CD14-positive monocyte (primary cell): ENCODE results near the gene LGALS3. TPM values are rescaled to one million over a fixed set of nuclear protein-coding genes. Genes with fewer than 3 reads are reported as not detected.

Experiments used
- DNase-seq, 3 donors: peaks; one replicate each; pipeline ENCODE4 v3.0.0-alpha.2; 2011 to 2022
- H2AFZ ChIP-seq: 2 replicates; pipeline ENCODE4 v1.6.0; 2012; ENCODE audit warnings: mild to moderate bottlenecking, low read depth, low read length, inconsistent platforms; ENCODE audit not compliant: insufficient read depth, poor library complexity, severe bottlenecking
- H3K27ac ChIP-seq, 2 donors: 1 replicate in 1 of 2; 2 replicates in 1 of 2; pipeline ENCODE4 v1.5.1; 2012 to 2013; ENCODE audit warnings: low read length in 2 of 2, control low read depth in 1 of 2, inconsistent platforms in 1 of 2, low read depth in 1 of 2, mild to moderate bottlenecking in 1 of 2
- H3K27me3 ChIP-seq, 2 donors: one replicate each; pipeline versions ENCODE4 v1.6.0 to v1.6.1; 2011 to 2013; ENCODE audit warnings: low read length in 2 of 2; ENCODE audit not compliant: control insufficient read depth in 2 of 2, insufficient read depth in 2 of 2
- H3K36me3 ChIP-seq, 2 donors: replicated peaks in 1 of 2; 1 replicate in 1 of 2; 2 replicates in 1 of 2; pipeline versions ENCODE4 v1.5.1 to v1.6.1; 2012 to 2013; ENCODE audit warnings: low read length in 2 of 2, control low read depth in 1 of 2, inconsistent platforms in 1 of 2, mild to moderate bottlenecking in 1 of 2; ENCODE audit not compliant: insufficient read depth in 2 of 2, control insufficient read depth in 1 of 2
- H3K4me1 ChIP-seq, 2 donors: 1 replicate in 1 of 2; 2 replicates in 1 of 2; pipeline versions ENCODE4 v1.5.1 to v1.6.1; 2012 to 2013; ENCODE audit warnings: low read length in 2 of 2, control low read depth in 1 of 2, inconsistent platforms in 1 of 2, mild to moderate bottlenecking in 1 of 2, moderate library complexity in 1 of 2; ENCODE audit not compliant: insufficient read depth in 2 of 2, control insufficient read depth in 1 of 2
- H3K4me2 ChIP-seq: replicated peaks from 2 replicates; pipeline ENCODE3; 2012; ENCODE audit warnings: low read length, moderate library complexity, mild to moderate bottlenecking; ENCODE audit not compliant: poor library complexity, severe bottlenecking; ENCODE audit errors: extremely low read depth
- H3K4me3 ChIP-seq, 3 experiments: fragments of 200-600 bp in 1 of 3; sonication (generic) in 1 of 3; replicated peaks in 1 of 3; 1 replicate in 2 of 3; 2 replicates in 1 of 3; pipeline ENCODE4 v1.5.1; 2011 to 2013; ENCODE audit warnings: low read length in 3 of 3, mild to moderate bottlenecking in 3 of 3, control low read depth in 2 of 3, low read depth in 2 of 3, inconsistent platforms in 1 of 3, moderate library complexity in 1 of 3
- H3K79me2 ChIP-seq: 2 replicates; pipeline ENCODE4 v1.6.0; 2012; ENCODE audit warnings: mild to moderate bottlenecking, control low read depth, inconsistent platforms, low read length, moderate library complexity; ENCODE audit not compliant: insufficient read depth
- H3K9ac ChIP-seq: 2 replicates; pipeline ENCODE4 v1.6.0; 2017; ENCODE audit warnings: low read length, mild to moderate bottlenecking; ENCODE audit not compliant: insufficient read depth, poor library complexity, severe bottlenecking
- H3K9me3 ChIP-seq, 2 donors: replicated peaks in 1 of 2; 1 replicate in 1 of 2; 2 replicates in 1 of 2; pipeline versions ENCODE4 v1.5.1 to v1.6.1; 2012 to 2013; ENCODE audit warnings: low read length in 2 of 2, control low read depth in 1 of 2; ENCODE audit not compliant: control insufficient read depth in 1 of 2, insufficient read depth in 1 of 2
- H4K20me1 ChIP-seq: 2 replicates; pipeline ENCODE4 v1.6.0; 2012; ENCODE audit warnings: mild to moderate bottlenecking, low read length, control low read depth, moderate library complexity; ENCODE audit not compliant: insufficient read depth
- H3K27ac Mint-ChIP-seq, 7 donors: one replicate each; pipeline ENCODE4 v1.8.0; 2020; ENCODE audit warnings: mild to moderate bottlenecking in 7 of 7, mixed read lengths in 7 of 7, moderate library complexity in 6 of 7, inconsistent platforms in 2 of 7
- H3K27me3 Mint-ChIP-seq, 3 donors: one replicate each; pipeline ENCODE4 v1.8.0; 2021 to 2022; ENCODE audit warnings: low read depth in 3 of 3, mild to moderate bottlenecking in 3 of 3, mixed read lengths in 3 of 3, moderate library complexity in 3 of 3, inconsistent platforms in 1 of 3
- H3K36me3 Mint-ChIP-seq, 2 donors: one replicate each; pipeline ENCODE4 v1.8.0; 2020; ENCODE audit warnings: mixed read lengths in 2 of 2, inconsistent platforms in 1 of 2, mild to moderate bottlenecking in 1 of 2
- H3K4me1 Mint-ChIP-seq: one replicate; pipeline ENCODE4 v1.8.0; 2020; ENCODE audit warnings: mild to moderate bottlenecking, mixed read lengths
- H3K4me3 Mint-ChIP-seq, 2 donors: one replicate each; pipeline ENCODE4 v1.8.0; 2020; ENCODE audit warnings: mild to moderate bottlenecking in 2 of 2, mixed read lengths in 2 of 2, moderate library complexity in 1 of 2
- H3K9me3 Mint-ChIP-seq, 7 donors: one replicate each; pipeline ENCODE4 v1.8.0; 2020 to 2022; ENCODE audit warnings: mixed read lengths in 7 of 7, mild to moderate bottlenecking in 6 of 7, moderate library complexity in 6 of 7, inconsistent platforms in 2 of 7
- CTCF ChIP-seq: fragments of 200-600 bp; IDR thresholded peaks from one replicate; pipeline ENCODE4 v1.8.0; 2022; ENCODE audit warnings: antibody characterized with exemption, mild to moderate bottlenecking
- WGBS: methylation state at CpG from one replicate; pipeline ENCODE4 v1.1.5; 2013; ENCODE audit warnings: missing lambda C conversion rate; ENCODE audit not compliant: insufficient coverage; 5-methylcytosine and 5-hydroxymethylcytosine counted together
- intact Hi-C, 2 donors: fragments of 100-400 bp; cut with micrococcal nuclease; formaldehyde crosslinking; loops; one replicate each; pipeline versions ENCODE4 v1.15.0 to v1.15.1; 2023
- polyA plus RNA-seq, 3 donors: library from polyadenylated mRNA; depleted of rRNA in 1 of 3; unstranded in 2 of 3; stranded (reverse) in 1 of 3; fragments of 300-500 nt in 2 of 3; fragments of >200 nt in 1 of 3; fragmentation: Illumina TruSeq in 2 of 3; gene quantifications; 1 replicate in 2 of 3; 2 replicates in 1 of 3; pipeline ENCODE4 v1.2.3, GENCODE V29; 2012 to 2021

LGALS3 gene
- polyA plus RNA-seq, 3 donors: 266 to 878 (median 788) TPM

DNA sequence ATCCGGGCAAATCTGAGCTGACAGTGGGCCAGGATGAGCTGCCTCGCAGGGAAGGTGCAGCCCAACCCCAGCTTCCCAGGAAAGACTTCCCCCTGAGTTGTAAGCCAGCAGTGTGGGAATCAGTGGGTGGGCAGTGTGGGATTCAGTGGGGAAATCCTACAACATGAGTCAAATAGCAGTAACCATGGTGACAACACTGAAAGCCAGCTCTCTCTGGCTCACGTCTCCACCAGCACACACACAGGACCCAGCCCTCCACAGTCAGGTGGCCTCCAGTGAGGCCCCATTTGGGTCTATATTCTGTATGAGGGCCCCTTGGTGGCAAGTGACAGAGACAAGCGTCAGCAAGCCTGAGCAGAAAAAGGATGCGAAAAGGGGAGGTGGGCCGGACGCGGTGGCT lies 6.0 kb upstream of the LGALS3 start:
- peaks cover 5 to 11% of the 10 kb centered on the region in 2 donors for H3K36me3 Mint-ChIP-seq
- H3K27ac Mint-ChIP-seq: peak overlapping the region in 4 of 7 donors; percentile 15 to 93 (median 52)
- no peak overlapping the region for H3K4me3 Mint-ChIP-seq
- 100% methylated on average over 1 of the region's 8 CpGs for WGBS
- DNase-seq: peak in 1 of 3 donors; percentile 54
- peaks cover 0 to 6% (median 1%) of the 10 kb centered on the region in 7 donors for H3K9me3 Mint-ChIP-seq
- Histone ChIP-seq H4K20me1 (no peaks in the 10 kb centered on the region), H3K9ac (no peak overlapping the region), H3K79me2 (no peaks in the 10 kb centered on the region), H3K9me3 (no peaks in the 10 kb centered on the region), H2AFZ (no peak overlapping the region), H3K27me3 (no peaks in the 10 kb centered on the region), H3K4me3 (no peak overlapping the region), H3K4me1 (peaks cover 99 to 100% of the 10 kb centered on the region in 2 donors), H3K4me2 (no peak overlapping the region), H3K36me3 (no peaks in the 10 kb centered on the region), H3K27ac (peak overlapping the region in 1 of 2 donors; percentile 29)
- H3K4me1 Mint-ChIP-seq: peaks cover 98% of the 10 kb centered on the region
- peaks cover 0 to 6% (median 2%) of the 10 kb centered on the region in 3 donors for H3K27me3 Mint-ChIP-seq
- intact Hi-C loops: no loop called here
- no peak for TF ChIP-seq CTCF

GRCh38 chr14:55123852-55124639 lies 5.0 kb upstream of the LGALS3 start:
- H3K4me1 ChIP-seq: peaks cover 97 to 100% of the 10 kb centered on the region in 2 donors
- no peak for DNase-seq
- H3K79me2 ChIP-seq: peaks cover 2% of the 10 kb centered on the region
- H4K20me1 ChIP-seq: no peaks in the 10 kb centered on the region
- intact Hi-C loops: no loop called here
- no peak overlapping the region for H3K9ac ChIP-seq
- H3K36me3 ChIP-seq: no peaks in the 10 kb centered on the region
- Mint-ChIP-seq H3K27me3 (peaks cover 0 to 2% (median 2%) of the 10 kb centered on the region in 3 donors), H3K4me3 (no peak overlapping the region), H3K27ac (peak overlapping the region; percentile 2 to 95 (median 92)), H3K36me3 (peaks cover 5 to 11% of the 10 kb centered on the region in 2 donors), H3K4me1 (peaks cover 95% of the 10 kb centered on the region), H3K9me3 (peaks cover 0 to 6% (median 1%) of the 10 kb centered on the region in 7 donors)
- H3K4me3 ChIP-seq: no peak overlapping the region
- no peak overlapping the region for H2AFZ ChIP-seq
- H3K27ac ChIP-seq: peak overlapping the region in 1 of 2 donors; percentile 93
- TF ChIP-seq CTCF: no peak
- WGBS: 94% methylated on average over 8 of the region's 9 CpGs
- no peaks in the 10 kb centered on the region for H3K9me3 ChIP-seq
- no peaks in the 10 kb centered on the region for H3K27me3 ChIP-seq
- H3K4me2 ChIP-seq: no peak overlapping the region
